Uterus (tissue), 4 donors: ENCODE results near the gene CD1D. TPM values are rescaled to one million over a fixed set of nuclear protein-coding genes. Genes with fewer than 3 reads are reported as not detected.

ENCODE experiments used
- DNase-seq, 2 donors: peaks; one replicate each; pipeline ENCODE4 v3.0.0-alpha.2; 2019 to 2020
- H3K27ac ChIP-seq, 2 donors: fragments of 200-600 bp; sonication (generic); 1 replicate in 1 of 2; 2 replicates in 1 of 2; pipeline ENCODE4 v1.5.1; 2016 to 2018
- H3K27me3 ChIP-seq, 2 donors: fragments of 200-600 bp; sonication (generic); one replicate each; pipeline ENCODE4 v1.5.1; 2018 to 2019; ENCODE audit warnings: control low read depth in 1 of 2
- H3K36me3 ChIP-seq, 2 donors: fragments of 200-600 bp; sonication (generic); one replicate each; pipeline ENCODE4 v1.5.1; 2019; ENCODE audit warnings: control low read depth in 1 of 2
- H3K4me1 ChIP-seq, 2 donors: fragments of 200-600 bp; sonication (generic); one replicate each; pipeline ENCODE4 v1.5.1; 2018 to 2019; ENCODE audit warnings: control low read depth in 1 of 2
- H3K4me3 ChIP-seq, 2 donors: fragments of 200-600 bp; sonication (generic); 1 replicate in 1 of 2; 2 replicates in 1 of 2; pipeline ENCODE4 v1.5.1; 2018 to 2019; ENCODE audit warnings: mild to moderate bottlenecking in 1 of 2
- H3K9me3 ChIP-seq, 2 donors: fragments of 200-600 bp; sonication (generic); one replicate each; pipeline ENCODE4 v1.5.1; 2019; ENCODE audit warnings: control low read depth in 1 of 2
- POLR2A ChIP-seq, 2 donors: fragments of 450-650 bp; IDR thresholded peaks; one replicate each; pipeline ENCODE4 v1.6.1; 2016; ENCODE audit warnings: antibody characterized with exemption in 2 of 2, mild to moderate bottlenecking in 1 of 2, moderate library complexity in 1 of 2
- intact Hi-C: fragments of 100-400 bp; cut with DNase I; formaldehyde crosslinking; loops from one replicate; pipeline ENCODE4 v1.15.1; 2023; ENCODE audit warnings: low total_unique reads
- total RNA-seq, 4 donors: library from RNA; depleted of rRNA in 3 of 4; stranded (reverse); fragments of >200 nt in 3 of 4; gene quantifications; one replicate each; pipeline versions ENCODE4 v1.1.0 to v1.2.4, GENCODE V29; 2014 to 2023
- TF ChIP-seq, protein P1 (sequence below), 4 experiments: fragments of 200-600 bp in 2 of 4; fragments of 450-650 bp in 2 of 4; sonication (generic) in 2 of 4; IDR thresholded peaks; one replicate each; pipeline ENCODE4 v1.5.1; 2016 to 2019; ENCODE audit warnings: antibody characterized with exemption in 4 of 4, mild to moderate bottlenecking in 2 of 4, moderate library complexity in 1 of 4
- donor health status: DM: yes; HTN: yes; CAD: no.

Gene CD1D
- total RNA-seq, 4 donors from 2014 or later: 1.5 to 3.4 (median 1.8) TPM

- Histone ChIP-seq H3K4me1 (no peaks in the 10 kb centered on the region), H3K4me3 (no peak overlapping the region), H3K27ac (no peak overlapping the region), H3K27me3 (no peaks in the 10 kb centered on the region), H3K36me3 (no peaks in the 10 kb centered on the region), H3K9me3 (no peaks in the 10 kb centered on the region)
- intact Hi-C loops: no loop called here
- no peak for TF ChIP-seq POLR2A (IDR thresholded peaks at IDR 0.05)
- TF ChIP-seq, protein P1, sequence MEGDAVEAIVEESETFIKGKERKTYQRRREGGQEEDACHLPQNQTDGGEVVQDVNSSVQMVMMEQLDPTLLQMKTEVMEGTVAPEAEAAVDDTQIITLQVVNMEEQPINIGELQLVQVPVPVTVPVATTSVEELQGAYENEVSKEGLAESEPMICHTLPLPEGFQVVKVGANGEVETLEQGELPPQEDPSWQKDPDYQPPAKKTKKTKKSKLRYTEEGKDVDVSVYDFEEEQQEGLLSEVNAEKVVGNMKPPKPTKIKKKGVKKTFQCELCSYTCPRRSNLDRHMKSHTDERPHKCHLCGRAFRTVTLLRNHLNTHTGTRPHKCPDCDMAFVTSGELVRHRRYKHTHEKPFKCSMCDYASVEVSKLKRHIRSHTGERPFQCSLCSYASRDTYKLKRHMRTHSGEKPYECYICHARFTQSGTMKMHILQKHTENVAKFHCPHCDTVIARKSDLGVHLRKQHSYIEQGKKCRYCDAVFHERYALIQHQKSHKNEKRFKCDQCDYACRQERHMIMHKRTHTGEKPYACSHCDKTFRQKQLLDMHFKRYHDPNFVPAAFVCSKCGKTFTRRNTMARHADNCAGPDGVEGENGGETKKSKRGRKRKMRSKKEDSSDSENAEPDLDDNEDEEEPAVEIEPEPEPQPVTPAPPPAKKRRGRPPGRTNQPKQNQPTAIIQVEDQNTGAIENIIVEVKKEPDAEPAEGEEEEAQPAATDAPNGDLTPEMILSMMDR (IDR thresholded peaks at IDR 0.05): no peak
- no peak for DNase-seq
These were observed 1.2 kb upstream of the CD1D start for GRCh38 chr1:158179301-158180041.

GRCh38 chr1:158181577-158181922 is 855 bp downstream of the CD1D start:
- H3K27me3 ChIP-seq: no peaks in the 10 kb centered on the region
- intact Hi-C loops: no loop called here
- peak overlapping the region; percentile 17 to 47 for H3K4me3 ChIP-seq
- H3K9me3 ChIP-seq: no peaks in the 10 kb centered on the region
- TF ChIP-seq, protein P1 (IDR thresholded peaks at IDR 0.05): no peak
- TF ChIP-seq POLR2A (IDR thresholded peaks at IDR 0.05): no peak
- H3K4me1 ChIP-seq: no peaks in the 10 kb centered on the region
- H3K27ac ChIP-seq: no peak overlapping the region
- DNase-seq: no peak
- H3K36me3 ChIP-seq: no peaks in the 10 kb centered on the region

DNA sequence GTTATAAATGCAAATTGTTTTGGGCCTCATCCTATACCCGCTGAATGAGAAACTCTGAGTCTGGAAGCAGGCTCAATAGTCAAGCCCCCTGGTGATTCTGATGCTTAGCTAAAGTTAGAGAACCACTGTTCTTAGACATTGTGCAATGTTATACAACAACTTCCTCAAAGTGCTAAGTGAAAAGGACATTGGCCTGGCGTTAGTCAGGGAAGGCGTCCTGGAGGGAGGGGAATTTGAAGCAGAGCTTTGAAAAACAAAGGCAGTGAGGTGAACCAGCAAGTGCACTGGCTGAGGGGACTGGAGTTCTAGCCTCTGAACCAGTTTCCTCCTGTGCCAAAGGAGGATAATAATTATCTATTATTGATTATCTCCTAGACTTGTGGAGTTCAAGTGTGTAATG is 5.1 kb downstream of the CD1D start:
- no peaks in the 10 kb centered on the region for H3K27me3 ChIP-seq
- DNase-seq: no peak

DNA sequence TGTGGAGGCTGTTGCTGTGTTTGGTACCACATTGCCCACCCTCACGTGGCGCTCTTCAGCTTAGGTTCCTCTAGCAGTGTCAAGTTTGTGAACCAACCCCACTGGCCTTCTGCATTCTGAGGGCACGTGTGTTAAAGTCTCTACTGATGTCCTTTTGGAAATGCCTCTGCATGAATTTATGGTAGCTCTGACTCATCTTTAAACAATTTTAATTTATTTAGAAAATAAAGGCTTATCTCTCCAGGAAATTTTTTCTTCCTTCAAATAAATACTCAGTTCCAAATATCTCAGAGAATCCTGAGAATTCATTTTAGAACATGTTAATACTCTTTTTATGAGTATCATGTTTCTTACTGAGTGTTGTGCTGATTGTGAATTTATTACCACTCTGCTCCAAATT is 5.5 kb downstream of the CD1D start:
- Histone ChIP-seq H3K4me1 (no peaks in the 10 kb centered on the region), H3K27me3 (no peaks in the 10 kb centered on the region), H3K36me3 (peaks cover 0 to 3% of the 10 kb centered on the region in 2 donors), H3K9me3 (no peaks in the 10 kb centered on the region), H3K27ac (no peak overlapping the region), H3K4me3 (no peak overlapping the region)
- intact Hi-C loops: no loop called here
- DNase-seq: no peak
- TF ChIP-seq, protein P1 (IDR thresholded peaks at IDR 0.05): no peak
- no peak for TF ChIP-seq POLR2A (IDR thresholded peaks at IDR 0.05)

More for the DNA sequence above, 5.1 kb downstream of the CD1D start:
- TF ChIP-seq, protein P1 (IDR thresholded peaks at IDR 0.05): no peak
- TF ChIP-seq POLR2A (IDR thresholded peaks at IDR 0.05): no peak
- H3K9me3 ChIP-seq: no peaks in the 10 kb centered on the region
- peaks cover 0 to 3% of the 10 kb centered on the region in 2 donors for H3K36me3 ChIP-seq
- intact Hi-C loops: no loop called here
- no peak overlapping the region for H3K4me3 ChIP-seq
- no peak overlapping the region for H3K27ac ChIP-seq
- H3K4me1 ChIP-seq: no peaks in the 10 kb centered on the region

GRCh38 chr1:158188611-158189010 is 7.9 kb downstream of the CD1D start:
- Histone ChIP-seq H3K9me3 (no peaks in the 10 kb centered on the region), H3K4me3 (no peak overlapping the region), H3K36me3 (peaks cover 0 to 3% of the 10 kb centered on the region in 2 donors), H3K4me1 (no peaks in the 10 kb centered on the region), H3K27me3 (no peaks in the 10 kb centered on the region), H3K27ac (no peak overlapping the region)
- intact Hi-C loops: no loop called here
- no peak for TF ChIP-seq POLR2A (IDR thresholded peaks at IDR 0.05)
- TF ChIP-seq, protein P1 (IDR thresholded peaks at IDR 0.05): no peak
- DNase-seq: no peak
